Nephron (organoid): Measurements from ENCODE around the gene CKAP4.

Experiments used
- H3K27ac Mint-ChIP-seq, 3 experiments: 2 replicates each; pipeline ENCODE4 v1.8.0; 2020; ENCODE audit warnings: mixed read lengths in 3 of 3, mild to moderate bottlenecking in 2 of 3, moderate library complexity in 1 of 3
- H3K27me3 Mint-ChIP-seq: 2 replicates; pipeline ENCODE4 v1.8.0; 2021; ENCODE audit warnings: low read depth, mild to moderate bottlenecking, moderate library complexity, mixed read lengths
- H3K36me3 Mint-ChIP-seq: 2 replicates; pipeline ENCODE4 v1.8.0; 2020; ENCODE audit warnings: low read depth, mixed read lengths
- H3K4me1 Mint-ChIP-seq: 2 replicates; pipeline ENCODE4 v1.8.0; 2020; ENCODE audit warnings: mixed read lengths
- H3K4me3 Mint-ChIP-seq, 3 experiments: 2 replicates each; pipeline ENCODE4 v1.8.0; 2020; ENCODE audit warnings: mild to moderate bottlenecking in 3 of 3, mixed read lengths in 3 of 3, moderate library complexity in 2 of 3
- H3K9me3 Mint-ChIP-seq: 2 replicates; pipeline ENCODE4 v1.8.0; 2020; ENCODE audit warnings: mixed read lengths
- TF ChIP-seq, protein P1 (sequence below), 3 experiments: fragments of 200-600 bp; sonication (generic); IDR thresholded peaks; one replicate each; pipeline ENCODE4 v1.5.0; 2021; ENCODE audit warnings: antibody characterized with exemption in 3 of 3; ENCODE audit not compliant: unreplicated experiment in 3 of 3

CKAP4 gene

DNA sequence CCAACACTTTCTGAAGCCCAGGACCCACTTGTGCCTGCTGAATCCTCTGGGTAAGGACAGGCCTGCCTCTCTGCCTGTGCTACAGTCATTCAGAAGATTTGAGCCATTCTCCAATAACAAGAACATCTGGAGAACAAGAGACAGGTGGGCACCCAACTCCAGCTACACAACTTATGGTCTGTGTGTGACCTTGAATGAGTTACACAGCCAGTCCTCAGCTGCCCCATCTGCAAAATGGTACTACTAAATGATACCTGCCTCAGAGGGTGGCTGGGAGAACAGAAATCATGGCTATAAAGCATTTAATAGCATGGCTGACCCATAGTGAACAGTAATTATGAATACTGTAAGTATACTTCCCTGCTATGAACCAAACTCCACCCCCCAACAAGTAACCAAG is 4.2 kb downstream of the CKAP4 start:
- Mint-ChIP-seq H3K27ac (no peak overlapping the region), H3K4me3 (peak overlapping the region in 1 of 3 experiments; percentile 56), H3K36me3 (peaks cover 50% of the 10 kb centered on the region), H3K9me3 (no peaks in the 10 kb centered on the region), H3K4me1 (peaks cover 25% of the 10 kb centered on the region), H3K27me3 (no peaks in the 10 kb centered on the region)
- TF ChIP-seq, protein P1, sequence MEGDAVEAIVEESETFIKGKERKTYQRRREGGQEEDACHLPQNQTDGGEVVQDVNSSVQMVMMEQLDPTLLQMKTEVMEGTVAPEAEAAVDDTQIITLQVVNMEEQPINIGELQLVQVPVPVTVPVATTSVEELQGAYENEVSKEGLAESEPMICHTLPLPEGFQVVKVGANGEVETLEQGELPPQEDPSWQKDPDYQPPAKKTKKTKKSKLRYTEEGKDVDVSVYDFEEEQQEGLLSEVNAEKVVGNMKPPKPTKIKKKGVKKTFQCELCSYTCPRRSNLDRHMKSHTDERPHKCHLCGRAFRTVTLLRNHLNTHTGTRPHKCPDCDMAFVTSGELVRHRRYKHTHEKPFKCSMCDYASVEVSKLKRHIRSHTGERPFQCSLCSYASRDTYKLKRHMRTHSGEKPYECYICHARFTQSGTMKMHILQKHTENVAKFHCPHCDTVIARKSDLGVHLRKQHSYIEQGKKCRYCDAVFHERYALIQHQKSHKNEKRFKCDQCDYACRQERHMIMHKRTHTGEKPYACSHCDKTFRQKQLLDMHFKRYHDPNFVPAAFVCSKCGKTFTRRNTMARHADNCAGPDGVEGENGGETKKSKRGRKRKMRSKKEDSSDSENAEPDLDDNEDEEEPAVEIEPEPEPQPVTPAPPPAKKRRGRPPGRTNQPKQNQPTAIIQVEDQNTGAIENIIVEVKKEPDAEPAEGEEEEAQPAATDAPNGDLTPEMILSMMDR (IDR thresholded peaks at IDR 0.05; ENCODE audit: unreplicated experiment in 3 of 3): no peak

DNA sequence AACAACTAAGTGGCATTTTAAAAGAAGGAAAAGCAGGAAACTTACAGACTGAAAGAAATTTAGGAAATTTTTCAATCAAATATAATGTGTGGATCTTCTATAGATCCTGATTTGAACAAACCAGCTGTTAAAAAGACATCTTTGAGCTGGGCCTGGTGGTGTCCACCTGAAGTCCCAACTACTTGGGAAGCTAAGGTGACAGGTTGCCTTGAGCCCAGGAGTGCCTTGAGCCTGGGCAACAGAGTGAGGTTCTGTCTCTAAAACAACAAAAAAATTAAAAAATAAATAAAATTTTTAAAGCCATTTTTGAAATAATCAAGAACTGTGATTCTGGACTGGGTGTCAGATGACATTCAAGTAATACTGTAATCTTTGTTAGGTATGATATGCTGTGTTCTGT is 7.0 kb downstream of the CKAP4 start:
- H3K36me3 Mint-ChIP-seq: peaks cover 65% of the 10 kb centered on the region
- no peaks in the 10 kb centered on the region for H3K9me3 Mint-ChIP-seq
- H3K27me3 Mint-ChIP-seq: no peaks in the 10 kb centered on the region
- H3K4me1 Mint-ChIP-seq: peaks cover 20% of the 10 kb centered on the region
- TF ChIP-seq, protein P1 (IDR thresholded peaks at IDR 0.05; ENCODE audit: unreplicated experiment in 3 of 3): no peak
- no peak overlapping the region for H3K27ac Mint-ChIP-seq
- H3K4me3 Mint-ChIP-seq: peak overlapping the region in 1 of 3 experiments; percentile 31

DNA sequence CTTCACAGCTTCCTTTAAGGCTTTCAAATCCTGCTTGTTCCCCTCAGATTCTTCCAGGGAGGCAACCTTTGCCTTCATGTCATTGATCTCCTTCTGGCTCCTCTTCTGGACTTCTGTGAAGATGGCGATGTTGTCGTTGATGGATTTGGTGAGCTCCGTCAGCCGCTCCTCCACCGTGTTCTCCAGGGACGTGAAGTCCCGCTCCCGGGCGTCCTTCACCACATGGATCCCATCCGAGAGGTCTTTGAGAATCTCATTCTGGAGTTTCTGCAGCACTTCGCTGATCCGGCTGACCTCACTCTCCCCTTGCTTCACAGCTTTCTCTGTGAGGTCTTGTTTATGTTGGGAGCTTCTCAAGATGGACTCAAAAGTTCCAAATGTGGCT is 7.9 kb downstream of the CKAP4 start:
- Mint-ChIP-seq H3K27ac (no peak overlapping the region), H3K27me3 (no peaks in the 10 kb centered on the region), H3K4me3 (no peak overlapping the region), H3K9me3 (no peaks in the 10 kb centered on the region), H3K36me3 (peaks cover 71% of the 10 kb centered on the region), H3K4me1 (peaks cover 13% of the 10 kb centered on the region)
- TF ChIP-seq, protein P1 (IDR thresholded peaks at IDR 0.05; ENCODE audit: unreplicated experiment in 3 of 3): no peak

DNA sequence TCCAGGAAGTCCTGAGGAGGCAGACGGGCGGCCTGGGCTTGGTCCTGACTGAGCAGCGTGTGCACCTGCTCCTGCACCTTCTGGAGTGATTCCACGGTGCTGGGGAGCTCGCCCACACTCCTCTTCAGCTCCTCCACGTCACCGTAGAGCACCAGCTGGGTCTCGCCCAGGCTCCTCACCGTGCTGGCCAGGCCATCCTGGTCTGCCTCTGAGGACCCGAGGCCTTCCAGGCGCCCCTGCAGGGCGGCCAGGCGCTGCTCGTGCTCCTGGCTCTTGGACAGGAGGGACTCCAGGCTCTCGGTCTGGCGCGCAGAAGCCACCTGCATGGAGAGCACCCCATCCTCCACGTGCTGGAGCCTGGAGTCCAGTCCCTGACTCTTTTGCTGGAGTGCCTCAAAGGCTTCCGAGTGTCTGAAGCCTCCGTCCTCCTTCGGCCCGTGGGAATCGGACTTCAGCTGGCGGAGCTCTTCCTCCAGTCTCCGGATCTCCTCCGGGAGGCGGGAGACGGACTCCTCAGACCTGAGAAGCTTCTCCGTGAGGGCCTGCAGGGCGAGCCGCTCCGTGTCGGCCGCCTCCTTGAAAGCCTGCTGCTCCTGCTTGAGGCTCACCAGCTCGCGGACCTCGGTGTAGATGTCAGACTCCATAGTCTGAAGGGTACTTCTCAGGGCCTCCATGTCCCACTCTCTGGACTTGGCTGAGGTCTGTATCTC is 8.4 kb downstream of the CKAP4 start:
- TF ChIP-seq, protein P1 (IDR thresholded peaks at IDR 0.05; ENCODE audit: unreplicated experiment in 3 of 3): no peak
- Mint-ChIP-seq H3K27ac (no peak overlapping the region), H3K27me3 (no peaks in the 10 kb centered on the region), H3K9me3 (no peaks in the 10 kb centered on the region), H3K4me3 (no peak overlapping the region), H3K4me1 (peaks cover 10% of the 10 kb centered on the region), H3K36me3 (peaks cover 74% of the 10 kb centered on the region)

DNA sequence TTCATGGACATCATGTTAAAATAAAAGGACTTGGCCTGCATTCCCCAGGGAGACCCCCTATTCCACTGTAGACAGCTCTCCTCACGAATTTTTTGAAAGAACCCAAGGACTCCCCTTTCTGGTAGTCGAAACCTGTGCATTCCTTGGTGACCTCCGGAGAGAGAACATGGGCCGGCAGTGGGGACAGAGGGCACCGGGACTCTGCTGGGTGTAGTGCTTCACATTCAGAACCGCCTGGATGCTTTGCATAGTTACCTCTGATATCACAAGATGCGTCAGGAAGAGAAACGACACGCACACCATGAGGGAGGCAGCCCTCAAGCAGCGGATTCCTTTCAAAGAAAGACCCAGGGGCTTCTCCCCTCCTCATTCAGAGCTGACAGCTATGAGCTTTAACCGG is 9.7 kb downstream of the CKAP4 start:
- Mint-ChIP-seq H3K9me3 (no peaks in the 10 kb centered on the region), H3K4me3 (no peak overlapping the region), H3K4me1 (peaks cover 2% of the 10 kb centered on the region), H3K27ac (peak overlapping the region in 1 of 3 experiments; percentile 40), H3K36me3 (peaks cover 69% of the 10 kb centered on the region), H3K27me3 (no peaks in the 10 kb centered on the region)
- TF ChIP-seq, protein P1 (IDR thresholded peaks at IDR 0.05; ENCODE audit: unreplicated experiment in 3 of 3): no peak

DNA sequence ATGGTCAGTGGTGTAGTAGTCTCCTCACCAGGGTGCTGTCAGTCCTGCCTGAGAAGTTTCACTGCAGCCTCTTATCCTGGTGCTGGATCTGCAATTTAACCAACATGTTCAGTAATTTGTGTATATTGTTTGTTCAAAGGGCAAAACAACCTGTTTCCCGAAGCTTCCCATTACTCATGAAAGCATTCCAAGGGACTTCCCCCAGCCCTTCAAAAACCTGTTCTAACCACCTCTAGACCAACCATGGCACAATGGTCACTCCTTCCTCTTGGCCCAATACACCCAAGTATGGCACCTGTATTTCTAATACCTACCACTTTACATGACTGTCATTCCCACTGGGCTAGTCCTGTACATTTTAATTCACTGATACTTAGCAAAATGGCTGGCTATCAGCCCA is 12.1 kb downstream of the CKAP4 start:
- Mint-ChIP-seq H3K27me3 (no peaks in the 10 kb centered on the region), H3K27ac (no peak overlapping the region), H3K4me3 (no peak overlapping the region), H3K36me3 (peaks cover 49% of the 10 kb centered on the region), H3K4me1 (no peaks in the 10 kb centered on the region), H3K9me3 (no peaks in the 10 kb centered on the region)
- TF ChIP-seq, protein P1 (IDR thresholded peaks at IDR 0.05; ENCODE audit: unreplicated experiment in 3 of 3): no peak
